Vein endothelial cell (primary cell): ENCODE results near the gene MPLKIP. TPM values are rescaled to one million over a fixed set of nuclear protein-coding genes. Genes with fewer than 3 reads are reported as not detected.

ENCODE experiments used
- small RNA-seq: library from RNA; depleted of rRNA; stranded (forward); fragments of <200 nt; gene quantifications from one replicate; pipeline ENCODE3, GENCODE V24; 2012
- total RNA-seq: library from RNA; depleted of rRNA; stranded (reverse); fragments of >200 nt; gene quantifications from 2 replicates; pipeline ENCODE4 v1.2.3, GENCODE V29; 2012

The MPLKIP gene
- total RNA-seq, result 20.6 and 29.6 TPM in 2 replicates

DNA sequence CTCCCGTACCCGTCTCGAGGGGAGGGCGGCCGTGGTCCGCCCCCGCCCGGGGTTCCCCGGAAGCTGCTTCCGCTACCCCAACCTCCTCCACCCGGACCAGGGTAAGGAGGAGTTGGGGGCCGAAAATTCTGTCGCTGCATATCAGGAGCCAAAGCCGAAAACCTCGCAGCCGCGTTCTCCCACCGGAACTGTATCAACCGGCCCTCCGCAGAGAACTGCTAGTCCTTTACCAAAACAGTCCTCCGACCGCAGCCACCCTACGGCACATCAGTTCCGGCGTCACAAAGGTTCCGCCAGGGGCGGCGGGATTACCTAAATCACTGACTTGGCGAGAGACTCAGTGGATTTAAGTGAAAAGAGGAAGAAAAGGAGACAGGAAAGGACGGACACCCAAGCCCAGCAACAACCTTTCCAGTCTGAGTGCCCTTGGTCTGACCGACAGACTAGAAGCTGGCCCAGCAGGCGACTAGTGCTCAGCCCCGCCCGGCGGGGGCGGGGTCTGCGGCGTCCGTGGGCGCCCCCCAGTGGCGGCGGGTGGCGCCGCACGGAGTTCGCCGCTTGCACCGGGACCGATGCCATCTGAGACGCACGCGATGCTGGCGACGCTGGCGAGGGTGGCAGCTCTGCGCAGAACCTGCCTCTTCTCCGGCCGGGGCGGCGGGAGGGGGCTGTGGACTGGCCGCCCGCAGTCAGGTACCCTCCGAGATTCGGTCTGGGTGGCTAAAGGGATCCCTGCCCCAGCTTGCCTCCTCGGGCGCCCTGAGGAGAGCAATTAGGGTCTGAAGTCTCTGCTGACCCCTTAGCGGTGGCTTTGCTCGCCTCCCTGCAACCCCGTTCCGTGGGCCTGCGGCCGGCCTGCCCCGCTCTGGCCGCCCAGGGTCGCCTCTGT is at the start of gene MPLKIP, which contains the start of gene SUGCT:
Gene MPLKIP, minus strand, starts transcription at position 195 of the 889 bp plus-strand sequence. Its CDS starts 55 bp downstream, at position 140.
Gene SUGCT, plus strand, starts transcription at position 578 of the 889 bp plus-strand sequence.

Small RNA genes lying within 50 kb of the gene (small RNA-seq; reads per million reads assigned to genes)
- gene AC006023.1 (not detected), gene AC006023.2 (not detected)

Other genes with a start within 250 kb of the MPLKIP start
- 64.1 and 72.8 TPM in 2 replicates for gene CDK13, start 184.4 kb downstream of the MPLKIP start, total RNA-seq
- 1.4 and 2.0 TPM in 2 replicates for gene SUGCT, start 383 bp upstream of the MPLKIP start, total RNA-seq